Esophagus (tissue), 2 donors: ENCODE data around the gene UPK1B. TPM values are rescaled to one million over a fixed set of nuclear protein-coding genes. Genes with fewer than 3 reads are reported as not detected.
"Not testable (repeated sequence)": the region's sequence is repeated elsewhere in the genome, so short reads cannot be mapped to it uniquely, and the experiment has no call there.

Source experiments
- H3K27ac ChIP-seq, 2 donors: one replicate each; pipeline ENCODE4 v1.5.1; 2013; ENCODE audit warnings: low read depth in 2 of 2, mild to moderate bottlenecking in 2 of 2, inconsistent platforms in 1 of 2, low read length in 1 of 2, moderate library complexity in 1 of 2
- H3K27me3 ChIP-seq, 2 donors: one replicate each; pipeline ENCODE4 v1.6.1; 2013; ENCODE audit warnings: low read length in 2 of 2, control low read depth in 1 of 2, mild to moderate bottlenecking in 1 of 2; ENCODE audit not compliant: insufficient read depth in 2 of 2, control insufficient read depth in 1 of 2
- H3K36me3 ChIP-seq, 2 donors: one replicate each; pipeline ENCODE4 v1.6.1; 2013; ENCODE audit warnings: low read length in 1 of 2; ENCODE audit not compliant: control insufficient read depth in 2 of 2, insufficient read depth in 2 of 2
- H3K4me1 ChIP-seq, 2 donors: one replicate each; pipeline ENCODE4 v1.6.1; 2013; ENCODE audit warnings: low read length in 1 of 2; ENCODE audit not compliant: control insufficient read depth in 2 of 2, insufficient read depth in 2 of 2
- H3K4me3 ChIP-seq, 2 donors: one replicate each; pipeline ENCODE4 v1.5.1; 2013; ENCODE audit warnings: low read length in 2 of 2, mild to moderate bottlenecking in 2 of 2, low read depth in 1 of 2, moderate library complexity in 1 of 2
- H3K9me3 ChIP-seq, 2 donors: one replicate each; pipeline ENCODE4 v1.6.1; 2013; ENCODE audit warnings: mild to moderate bottlenecking in 2 of 2, low read depth in 1 of 2, low read length in 1 of 2, moderate library complexity in 1 of 2; ENCODE audit not compliant: control insufficient read depth in 2 of 2, insufficient read depth in 1 of 2
- WGBS, 2 donors: extraction: QIAGEN DNeasy Blood & Tissue Kit; methylation state at CpG; one replicate each; pipeline ENCODE4 v1.1.7; 2013; 5-methylcytosine and 5-hydroxymethylcytosine counted together
- polyA plus RNA-seq, 2 donors: library from polyadenylated mRNA; stranded (reverse); fragments of 200-250 nt; gene quantifications; one replicate each; pipeline ENCODE4 v1.2.3, GENCODE V29; 2013
- donor health status: healthy with polysubstance abuse.
- donor health status: Bipolar disorder and iron deficiency.

UPK1B gene
- polyA plus RNA-seq, result 1 to 10 TPM; 1.5 to 4.7 TPM

DNA sequence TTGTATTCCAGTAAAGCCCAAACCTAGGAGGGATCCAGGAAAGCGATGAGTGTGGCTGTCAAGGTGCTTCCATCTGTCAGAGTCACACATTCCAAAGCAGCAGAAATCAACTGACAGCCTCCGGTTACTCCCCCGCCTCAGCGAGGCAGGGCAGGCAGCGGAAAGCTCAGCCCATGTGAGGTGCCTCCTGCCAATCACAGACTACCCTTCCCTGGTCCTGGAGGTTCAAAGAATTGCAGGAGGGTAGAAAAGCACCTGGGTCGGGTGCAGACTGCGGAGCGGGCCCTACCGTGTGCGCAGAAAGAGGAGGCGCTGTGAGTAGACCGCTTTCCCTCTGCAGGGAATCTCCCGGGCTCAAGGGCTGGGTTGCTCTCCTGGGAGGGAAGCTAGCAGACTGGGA, at the start of gene UPK1B:
UPK1B (plus strand) TSS at position 274 of the 400 bp plus-strand sequence. CDS start 13,144 bp downstream, outside the sequence.
- no peaks in the 10 kb centered on the region for H3K36me3 ChIP-seq
- no peak within 1 kb of the TSS for H3K27ac ChIP-seq
- 36 to 44% methylated on average over 13 of the region's 13 CpGs for WGBS, 2 donors
- no peaks in the 10 kb centered on the region for H3K9me3 ChIP-seq
- no peak within 1 kb of the TSS for H3K4me3 ChIP-seq
- no peaks in the 10 kb centered on the region for H3K4me1 ChIP-seq
- no peaks in the 10 kb centered on the region for H3K27me3 ChIP-seq

GRCh38 chr3:119125342-119125741, 48.1 kb upstream of the UPK1B start:
- Histone ChIP-seq H3K27me3 (no peaks in the 10 kb centered on the region), H3K36me3 (no peaks in the 10 kb centered on the region), H3K9me3 (no peaks in the 10 kb centered on the region), H3K4me3 (no peak overlapping the region), H3K4me1 (no peaks in the 10 kb centered on the region), H3K27ac (no peak overlapping the region)
- 91 to 93% methylated on average over 10 of the region's 10 CpGs for WGBS, 2 donors

- H3K4me3 ChIP-seq, result no peak overlapping the region
- no peaks in the 10 kb centered on the region for H3K9me3 ChIP-seq
- no peaks in the 10 kb centered on the region for H3K36me3 ChIP-seq
- no peak overlapping the region for H3K27ac ChIP-seq
- H3K4me1 ChIP-seq, result no peaks in the 10 kb centered on the region
- 72 to 73% methylated on average over 17 of the region's 17 CpGs for WGBS, 2 donors
- no peaks in the 10 kb centered on the region for H3K27me3 ChIP-seq
Observed at GRCh38 chr3:119125742-119126504, 47.5 kb upstream of the UPK1B start.

- H3K4me1 ChIP-seq, H3K27ac ChIP-seq, H3K27me3 ChIP-seq, H3K36me3 ChIP-seq, H3K9me3 ChIP-seq, H3K4me3 ChIP-seq: not testable (repeated sequence)
- 44 to 53% methylated on average over 6 to 7 of the region's 7 CpGs for WGBS, 2 donors
Observed at GRCh38 chr3:119130291-119130690, 43.1 kb upstream of the UPK1B start.

DNA sequence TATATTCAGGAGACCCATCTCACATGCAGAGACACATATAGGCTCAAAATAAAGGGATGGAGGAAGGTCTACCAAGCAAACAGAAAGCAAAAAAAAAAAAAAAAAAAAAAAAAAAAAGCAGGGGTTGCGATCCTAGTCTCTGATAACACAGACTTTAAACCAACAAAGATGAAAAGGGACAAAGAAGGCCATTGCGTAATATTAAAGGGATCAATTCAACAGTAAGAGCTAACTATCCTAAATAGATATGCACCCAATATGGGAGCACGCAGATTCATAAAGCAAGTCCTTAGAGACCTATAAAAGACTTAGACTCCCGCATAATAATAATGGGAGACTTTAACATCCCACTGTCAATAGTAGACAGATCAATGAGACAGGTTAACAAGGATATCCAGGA, 41.1 kb upstream of the UPK1B start:
- H3K4me3 ChIP-seq, H3K9me3 ChIP-seq, H3K4me1 ChIP-seq, H3K27me3 ChIP-seq, H3K36me3 ChIP-seq, H3K27ac ChIP-seq: not testable (repeated sequence)
- WGBS, 2 donors, result 90 to 94% methylated on average over 4 of the region's 4 CpGs

DNA sequence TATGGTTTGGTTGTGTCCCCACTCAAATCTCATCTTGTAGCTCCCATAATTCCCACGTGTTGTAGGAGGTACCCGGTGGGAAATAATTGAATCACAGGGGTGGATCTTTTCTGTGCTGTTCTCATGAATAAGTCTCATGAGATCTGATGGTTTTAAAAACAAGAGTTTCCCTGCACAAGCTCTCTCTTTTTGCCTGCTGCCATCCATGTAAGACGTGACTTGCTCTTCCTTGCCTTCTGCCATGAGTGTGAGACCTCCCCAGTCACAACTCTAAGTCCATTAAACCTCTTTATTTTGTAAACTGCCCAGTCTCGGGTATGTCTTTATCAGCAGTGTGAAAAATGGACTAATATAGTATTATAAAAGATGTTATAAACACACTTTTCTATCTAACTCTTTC, 34.0 kb upstream of the UPK1B start:
- H3K9me3 ChIP-seq, H3K27me3 ChIP-seq, H3K36me3 ChIP-seq, H3K4me1 ChIP-seq, H3K4me3 ChIP-seq, H3K27ac ChIP-seq: not testable (repeated sequence)
- WGBS, 2 donors, result 72 to 75% methylated on average over 4 of the region's 4 CpGs

- WGBS, 2 donors, result 91 to 96% methylated on average over 5 of the region's 5 CpGs
- Histone ChIP-seq H3K27me3 (no peaks in the 10 kb centered on the region), H3K36me3 (no peaks in the 10 kb centered on the region), H3K4me1 (no peaks in the 10 kb centered on the region), H3K9me3 (no peaks in the 10 kb centered on the region), H3K27ac (no peak overlapping the region), H3K4me3 (no peak overlapping the region)
Observed at GRCh38 chr3:119140466-119140865, 32.9 kb upstream of the UPK1B start.

DNA sequence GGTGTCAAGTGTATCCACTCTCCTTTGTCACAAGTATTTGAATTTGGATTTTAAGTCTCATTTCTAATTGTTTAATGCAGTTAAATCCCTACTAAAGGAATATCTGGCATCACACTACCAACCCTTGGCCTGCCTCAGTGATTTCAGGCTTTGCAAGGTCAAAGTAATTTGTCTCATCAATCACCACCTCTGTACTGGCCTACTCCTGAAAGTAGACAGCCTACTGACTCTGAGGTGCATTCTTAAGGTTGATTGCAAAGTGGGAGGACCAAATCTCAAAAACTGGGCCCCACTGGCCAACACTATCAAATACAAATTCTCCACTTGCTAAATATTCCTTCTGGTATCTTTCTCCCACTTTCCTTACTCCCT, 28.3 kb upstream of the UPK1B start:
- Histone ChIP-seq H3K4me1 (no peaks in the 10 kb centered on the region), H3K27me3 (no peaks in the 10 kb centered on the region), H3K9me3 (no peaks in the 10 kb centered on the region), H3K27ac (no peak overlapping the region), H3K36me3 (no peaks in the 10 kb centered on the region), H3K4me3 (no peak overlapping the region)

GRCh38 chr3:119145500-119146167, 27.8 kb upstream of the UPK1B start, which contains the start of gene TEX55:
TSS of gene TEX55 (plus strand) at chr3:119146165. CDS start at chr3:119146190, 25 bp downstream.
- no peaks in the 10 kb centered on the region for H3K9me3 ChIP-seq
- no peaks in the 10 kb centered on the region for H3K4me1 ChIP-seq
- H3K27ac ChIP-seq, result no peak within 1 kb of the TSS
- H3K4me3 ChIP-seq, result no peak within 1 kb of the TSS
- no peaks in the 10 kb centered on the region for H3K36me3 ChIP-seq
- 77 to 83% methylated on average over 23 of the region's 23 CpGs for WGBS, 2 donors
- no peaks in the 10 kb centered on the region for H3K27me3 ChIP-seq
